D721Med (cell line): Measurements from ENCODE around the gene DARS2.
"Not testable (repeated sequence)": the region's sequence is repeated elsewhere in the genome, so short reads cannot be mapped to it uniquely, and the experiment has no call there.

ENCODE experiments used
- DNase-seq: peaks from one replicate; pipeline ENCODE4 v3.0.0; 2011; ENCODE audit warnings: low spot score; ENCODE audit not compliant: insufficient read length
- FAIRE-seq: peaks from 2 replicates; lab custom pipeline; 2011; peaks lifted over from hg19 to GRCh38; lab: Jason Lieb, UNC
- CTCF ChIP-seq: IDR thresholded peaks from 2 replicates; pipeline ENCODE4 v1.5.1; 2012; ENCODE audit warnings: mild to moderate bottlenecking, control low read depth; ENCODE audit not compliant: insufficient read depth; ENCODE audit errors: missing control alignments

Gene DARS2, protein sequence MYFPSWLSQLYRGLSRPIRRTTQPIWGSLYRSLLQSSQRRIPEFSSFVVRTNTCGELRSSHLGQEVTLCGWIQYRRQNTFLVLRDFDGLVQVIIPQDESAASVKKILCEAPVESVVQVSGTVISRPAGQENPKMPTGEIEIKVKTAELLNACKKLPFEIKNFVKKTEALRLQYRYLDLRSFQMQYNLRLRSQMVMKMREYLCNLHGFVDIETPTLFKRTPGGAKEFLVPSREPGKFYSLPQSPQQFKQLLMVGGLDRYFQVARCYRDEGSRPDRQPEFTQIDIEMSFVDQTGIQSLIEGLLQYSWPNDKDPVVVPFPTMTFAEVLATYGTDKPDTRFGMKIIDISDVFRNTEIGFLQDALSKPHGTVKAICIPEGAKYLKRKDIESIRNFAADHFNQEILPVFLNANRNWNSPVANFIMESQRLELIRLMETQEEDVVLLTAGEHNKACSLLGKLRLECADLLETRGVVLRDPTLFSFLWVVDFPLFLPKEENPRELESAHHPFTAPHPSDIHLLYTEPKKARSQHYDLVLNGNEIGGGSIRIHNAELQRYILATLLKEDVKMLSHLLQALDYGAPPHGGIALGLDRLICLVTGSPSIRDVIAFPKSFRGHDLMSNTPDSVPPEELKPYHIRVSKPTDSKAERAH

DNA sequence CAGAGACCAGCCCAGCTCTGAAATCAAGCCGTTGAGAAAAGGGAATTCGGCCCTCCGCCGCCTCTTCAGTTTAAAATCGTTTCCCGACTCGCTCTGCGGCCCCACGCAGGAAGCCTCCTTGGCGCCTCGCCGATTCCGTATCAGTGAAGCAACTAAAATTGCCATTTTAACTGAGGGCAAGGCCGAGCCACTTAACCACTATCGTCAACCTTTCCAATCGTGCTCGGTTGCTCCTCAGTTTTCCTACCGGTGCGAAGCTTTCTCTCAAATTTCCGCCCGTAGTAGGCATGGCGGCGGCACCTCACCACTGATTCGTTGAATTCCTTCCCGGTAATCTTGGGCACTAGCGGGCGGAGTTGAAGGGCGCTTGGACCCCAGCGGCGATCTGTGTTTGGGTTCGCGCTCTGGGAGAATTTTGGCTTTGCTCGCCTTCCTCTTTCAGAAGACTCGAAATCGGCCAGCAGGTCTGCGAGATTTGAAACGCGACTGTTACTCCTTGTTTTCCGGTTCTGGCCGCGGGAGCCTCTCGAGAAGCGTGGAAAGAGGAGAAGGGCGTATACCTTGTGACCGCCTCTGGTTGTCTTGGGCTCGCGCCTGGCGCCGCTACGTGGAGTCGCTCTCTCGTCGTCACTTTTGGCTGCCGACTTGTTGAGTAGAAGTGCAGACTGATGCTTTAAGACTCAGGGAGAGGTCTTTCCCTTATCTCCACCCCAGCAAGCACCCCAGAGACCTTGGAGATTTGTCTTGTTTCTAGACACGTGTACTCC, at the start of gene DARS2, which contains the start of gene CENPL:
Gene DARS2, plus strand, starts transcription at position 359 of the 767 bp plus-strand sequence. CDS start 557 bp downstream, outside the sequence.
Gene CENPL, minus strand, starts transcription at position 569 of the 767 bp plus-strand sequence. CDS start 13,584 bp downstream, outside the sequence.
- FAIRE-seq (peak; percentile 67), DNase-seq (peak; percentile 75)
- no peak for TF ChIP-seq CTCF

- TF ChIP-seq CTCF = no peak
- no peak for FAIRE-seq
- DNase-seq = no peak
These were observed 48.8 kb upstream of the DARS2 start for GRCh38 chr1:173775578-173776226.

DNA sequence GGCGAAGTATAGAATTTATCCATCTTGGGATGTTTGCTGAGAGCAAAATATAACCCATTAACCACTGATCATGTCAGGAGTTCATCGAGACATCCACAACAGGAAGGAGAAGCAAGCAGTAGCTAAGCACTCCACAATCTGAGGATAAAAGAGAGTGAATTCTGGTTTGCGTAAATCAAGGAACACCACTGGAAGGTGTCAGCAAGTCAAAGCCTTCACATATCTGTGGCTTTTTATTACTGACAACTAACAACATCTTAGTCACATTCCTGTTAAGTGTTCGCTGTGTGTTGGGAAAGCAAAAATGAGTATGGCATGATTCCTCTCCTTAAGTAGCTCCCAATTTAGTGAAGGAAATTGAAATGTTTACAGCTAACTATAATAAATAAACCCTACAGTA, 44.5 kb upstream of the DARS2 start:
- TF ChIP-seq CTCF = no peak
- DNase-seq (no peak), FAIRE-seq (no peak)

GRCh38 chr1:173784997-173785396, 39.5 kb upstream of the DARS2 start:
- FAIRE-seq = peak; percentile 6
- DNase-seq = no peak
- no peak for TF ChIP-seq CTCF

GRCh38 chr1:173789841-173790240, 34.6 kb upstream of the DARS2 start:
- DNase-seq = no peak
- peak; percentile 81 for FAIRE-seq
- no peak for TF ChIP-seq CTCF

DNA sequence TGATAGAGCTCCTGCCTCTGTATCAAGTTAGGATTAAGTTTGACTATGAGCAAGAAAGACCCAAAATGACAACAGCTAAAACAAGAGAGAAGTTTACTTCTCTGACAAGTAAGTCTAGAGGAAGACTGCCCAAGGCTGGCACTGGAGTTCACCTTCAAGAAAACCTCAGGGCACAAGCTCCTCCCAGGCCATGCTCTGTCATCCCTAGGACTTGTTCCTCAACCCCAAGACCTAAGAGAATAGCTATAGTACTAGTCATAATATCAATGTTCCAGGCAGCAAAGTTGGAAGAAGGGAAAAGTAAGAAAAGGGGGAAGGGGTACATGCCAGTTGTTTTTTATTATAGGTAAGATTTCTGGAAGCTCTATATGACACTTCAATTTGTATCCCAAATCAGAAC, 26.4 kb upstream of the DARS2 start:
- DNase-seq = no peak
- no peak for FAIRE-seq
- TF ChIP-seq CTCF = no peak

DNA sequence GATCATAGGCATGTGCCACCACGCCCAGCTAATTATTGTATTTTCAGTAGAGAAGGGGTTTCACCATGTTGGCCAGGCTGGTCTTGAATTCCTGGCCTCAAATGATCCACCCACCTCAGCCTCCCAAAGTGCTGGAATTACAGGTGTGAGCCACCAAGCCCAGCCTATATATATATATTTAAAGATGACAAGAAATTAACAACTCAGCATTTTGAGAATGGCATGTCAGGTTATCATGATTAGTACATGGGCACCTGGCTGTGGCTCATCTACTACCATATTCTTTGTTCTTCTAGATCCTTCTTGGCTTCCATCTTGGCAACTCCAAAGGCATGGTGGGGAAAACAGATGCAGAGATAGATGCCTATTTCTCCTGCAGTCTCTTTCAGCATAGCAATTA, 24.5 kb upstream of the DARS2 start:
- FAIRE-seq, DNase-seq: not testable (repeated sequence)
